Adrenal gland (tissue), 12 donors: Measurements from ENCODE around the gene CNOT6. TPM values are rescaled to one million over a fixed set of nuclear protein-coding genes. Genes with fewer than 3 reads are reported as not detected.

ENCODE experiments used
- DNase-seq, 7 donors: peaks; one replicate each; pipeline ENCODE4 v3.0.0-alpha.2; 2019 to 2020
- H3K27ac ChIP-seq, 5 donors: fragments of 200-600 bp; sonication (generic) in 4 of 5; 1 replicate in 3 of 5; 2 replicates in 2 of 5; pipeline versions ENCODE4 v1.5.1 to v1.8.0; 2016 to 2020; ENCODE audit warnings: mild to moderate bottlenecking in 1 of 5
- H3K27me3 ChIP-seq: fragments of 200-600 bp; 2 replicates; pipeline ENCODE4 v1.8.0; 2021
- H3K36me3 ChIP-seq, 2 donors: fragments of 200-600 bp; replicated peaks in 1 of 2; 1 replicate in 1 of 2; 2 replicates in 1 of 2; pipeline versions ENCODE4 v1.5.1 to v1.8.0; 2018 to 2022
- H3K4me1 ChIP-seq, 2 donors: fragments of 200-600 bp; replicated peaks in 1 of 2; 1 replicate in 1 of 2; 2 replicates in 1 of 2; pipeline versions ENCODE4 v1.5.1 to v1.8.0; 2018 to 2021
- H3K4me3 ChIP-seq, 4 donors: fragments of 200-600 bp; sonication (generic) in 3 of 4; one replicate each; pipeline ENCODE4 v1.5.1; 2016 to 2018
- H3K9me3 ChIP-seq, 3 donors: fragments of 200-600 bp; sonication (generic) in 1 of 3; replicated peaks in 1 of 3; 1 replicate in 2 of 3; 2 replicates in 1 of 3; pipeline versions ENCODE4 v1.5.1 to v1.8.0; 2016 to 2021
- CTCF ChIP-seq, 6 experiments: fragments of 450-650 bp in 4 of 6; fragments of 200-600 bp in 2 of 6; sonication (generic) in 1 of 6; IDR thresholded peaks; 1 replicate in 5 of 6; 2 replicates in 1 of 6; pipeline versions ENCODE4 v1.5.1 to v1.8.0; 2016 to 2021; ENCODE audit warnings: antibody characterized with exemption in 6 of 6, mild to moderate bottlenecking in 2 of 6, moderate library complexity in 1 of 6
- POLR2A ChIP-seq, 2 donors: fragments of 450-650 bp; IDR thresholded peaks; one replicate each; pipeline ENCODE4 v1.6.1; 2017; ENCODE audit warnings: antibody characterized with exemption in 2 of 2, mild to moderate bottlenecking in 2 of 2, moderate library complexity in 1 of 2
- WGBS, 4 donors: extraction: QIAGEN DNeasy Blood & Tissue Kit in 2 of 4; methylation state at CpG; one replicate each; pipeline versions ENCODE4 v1.1.5 to v1.1.7; 2013 to 2017; 5-methylcytosine and 5-hydroxymethylcytosine counted together
- intact Hi-C, 2 donors: fragments of 100-400 bp; cut with DNase I; formaldehyde crosslinking; loops; one replicate each; pipeline versions ENCODE4 v1.14.1 to v1.15.0; 2022 to 2023
- polyA plus RNA-seq, 3 donors: library from polyadenylated mRNA; stranded (reverse); fragments of 200-250 nt in 2 of 3; fragments of 350-450 nt in 1 of 3; fragmentation: Illumina TruSeq in 1 of 3; extraction: RNeasy Lipid Tissue Mini Kit (QIAGEN cat#74804) in 1 of 3; gene quantifications; one replicate each; pipeline ENCODE4 v1.2.3, GENCODE V29; 2013 to 2014
- total RNA-seq, 9 donors: library from RNA; depleted of rRNA in 4 of 9; stranded (reverse); fragments of >200 nt in 4 of 9; fragments of 120-200 nt in 1 of 9; fragmentation: NEBNext Ultra II Directional in 1 of 9; extraction: Animal tissue kit (Norgen Biotek cat#: 25700) in 1 of 9; gene quantifications; one replicate each; pipeline versions ENCODE4 v1.1.0 to v1.2.4, GENCODE V29; 2013 to 2023
- donor health status: healthy with polysubstance abuse.
- donor health status: Bipolar disorder and iron deficiency.
- donor health status: DM: yes; HTN: yes; CAD: no.
- donor health status: DM: no; HTN: no; CAD: no.
- donor health status: DM: no; HTN: no; CAD: no.
- donor health status: DM: yes; HTN: yes; CAD: no.

Gene CNOT6
- total and polyA plus RNA-seq, 12 donors, result 4.4 to 19.9 (median 11.5) TPM

- TF ChIP-seq POLR2A (IDR thresholded peaks at IDR 0.05), result no peak
- peak in 1 of 6 experiments; percentile 4 for TF ChIP-seq CTCF (IDR thresholded peaks at IDR 0.05)
- WGBS, 4 donors, result 63 to 78% (median 70%) methylated on average over 21 of the region's 21 CpGs
- DNase-seq, result no peak
These were observed 112.1 kb downstream of the CNOT6 start for GRCh38 chr5:180606215-180606785.

DNA sequence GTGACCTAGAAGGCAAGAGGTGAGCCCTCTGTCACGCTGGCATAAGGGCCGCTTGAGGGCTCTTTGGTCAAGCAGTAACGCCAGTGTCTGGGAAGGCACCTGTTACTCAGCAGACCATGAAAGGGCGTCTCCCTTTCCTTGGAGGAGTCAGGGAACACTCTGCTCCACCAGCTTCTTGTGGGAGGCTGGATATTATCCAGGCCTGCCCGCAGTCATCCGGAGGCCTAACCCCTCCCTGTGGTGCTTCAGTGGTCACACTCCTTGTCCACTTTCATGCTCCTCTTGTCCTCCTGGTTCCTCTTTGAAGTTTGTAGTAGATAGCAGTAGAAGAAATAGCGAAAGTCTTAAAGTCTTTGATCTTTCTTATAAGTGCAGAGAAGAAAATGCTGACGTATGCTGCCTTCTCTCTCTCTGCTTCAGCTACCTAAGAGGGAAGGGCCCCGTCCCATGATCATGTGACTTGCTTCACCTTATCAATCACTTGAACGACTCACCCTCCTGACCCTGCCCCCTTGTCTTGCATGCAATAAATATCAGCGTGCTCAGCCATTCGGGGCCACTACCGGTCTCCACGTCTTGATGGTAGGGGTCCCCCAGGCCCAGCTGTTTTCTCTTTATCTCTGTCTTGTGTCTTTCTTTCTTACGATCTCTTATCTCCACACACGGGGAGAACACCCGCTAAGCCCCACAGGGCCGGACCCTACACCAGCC, 113.8 kb downstream of the CNOT6 start:
- no peak overlapping the region for H3K27ac ChIP-seq
- no peaks in the 10 kb centered on the region for H3K4me1 ChIP-seq
- no peaks in the 10 kb centered on the region for H3K27me3 ChIP-seq
- intact Hi-C loops, result loop anchor here in 1 of 2 donors (10.0 kb wide), 1 partner anchor 313 kb away; the partner anchor contains the start of gene MAPK9
- TF ChIP-seq CTCF (IDR thresholded peaks at IDR 0.05), result no peak
- no peaks in the 10 kb centered on the region for H3K9me3 ChIP-seq
- DNase-seq, result peak in 2 of 7 donors; percentile 32 to 43
- no peaks in the 10 kb centered on the region for H3K36me3 ChIP-seq
- 51 to 63% (median 54%) methylated on average over 17 to 18 of the region's 18 CpGs for WGBS, 4 donors
- no peak overlapping the region for H3K4me3 ChIP-seq

More at GRCh38 chr5:180606215-180606785, 112.1 kb downstream of the CNOT6 start:
- H3K9me3 ChIP-seq, result no peaks in the 10 kb centered on the region
- no peaks in the 10 kb centered on the region for H3K4me1 ChIP-seq
- H3K4me3 ChIP-seq, result no peak overlapping the region
- no peaks in the 10 kb centered on the region for H3K36me3 ChIP-seq
- no peak overlapping the region for H3K27ac ChIP-seq
- H3K27me3 ChIP-seq, result no peaks in the 10 kb centered on the region
- intact Hi-C loops, result loop anchor here in 1 of 2 donors (10.0 kb wide), 1 partner anchor 311 kb away; the partner anchor contains the start of gene MAPK9

GRCh38 chr5:180608572-180609310, 114.6 kb downstream of the CNOT6 start:
- H3K4me3 ChIP-seq, result no peak overlapping the region
- H3K27ac ChIP-seq, result no peak overlapping the region
- no peaks in the 10 kb centered on the region for H3K36me3 ChIP-seq
- 74 to 83% (median 80%) methylated on average over 14 to 26 of the region's 26 CpGs for whole genome bisulfite sequencing, 4 donors
- no peaks in the 10 kb centered on the region for H3K27me3 ChIP-seq
- no peaks in the 10 kb centered on the region for H3K4me1 ChIP-seq
- intact Hi-C loops, result loop anchor here in 1 of 2 donors (10.0 kb wide), 1 partner anchor 314 kb away; the partner anchor contains the start of gene MAPK9
- H3K9me3 ChIP-seq, result no peaks in the 10 kb centered on the region
- no peak for DNase-seq
- TF ChIP-seq CTCF (IDR thresholded peaks at IDR 0.05), result no peak
- TF ChIP-seq POLR2A (IDR thresholded peaks at IDR 0.05), result no peak

- TF ChIP-seq POLR2A (IDR thresholded peaks at IDR 0.05) (no peak), CTCF (IDR thresholded peaks at IDR 0.05) (no peak)
- 70 to 87% (median 80%) methylated on average over 5 to 15 of the region's 15 CpGs for WGBS, 4 donors
These were observed 115.2 kb downstream of the CNOT6 start for GRCh38 chr5:180609386-180609785.

More at GRCh38 chr5:180609386-180609785, 115.2 kb downstream of the CNOT6 start:
- intact Hi-C loops, result loop anchor here in 1 of 2 donors (10.0 kb wide), 1 partner anchor 315 kb away; the partner anchor contains the start of gene MAPK9
- H3K9me3 ChIP-seq, result no peaks in the 10 kb centered on the region
- no peaks in the 10 kb centered on the region for H3K4me1 ChIP-seq
- no peak for DNase-seq
- no peaks in the 10 kb centered on the region for H3K36me3 ChIP-seq
- no peak overlapping the region for H3K4me3 ChIP-seq
- H3K27me3 ChIP-seq, result no peaks in the 10 kb centered on the region
- H3K27ac ChIP-seq, result no peak overlapping the region
